ENCODE data around the gene CHTF8.

DNA sequence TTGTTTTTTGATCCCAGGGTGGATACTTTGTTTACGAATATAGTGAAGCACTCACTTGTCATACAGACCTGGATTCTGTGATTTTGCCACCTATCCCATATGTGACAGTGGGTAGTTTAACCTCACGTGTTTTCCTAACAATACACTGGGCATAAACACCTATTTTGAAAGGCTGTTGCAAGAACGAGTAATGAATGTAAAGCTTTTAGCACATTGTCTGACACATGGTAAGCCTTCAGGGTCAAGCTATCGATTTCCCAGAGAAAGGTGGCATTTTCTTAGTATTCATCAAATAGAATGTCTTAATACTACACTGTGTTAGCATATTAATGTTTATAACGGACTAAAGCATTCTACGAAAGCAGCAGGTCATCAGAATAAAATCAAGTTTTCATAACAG is 1.9 kb downstream of the CHTF8 start:
- TF ChIP-seq, protein P1, sequence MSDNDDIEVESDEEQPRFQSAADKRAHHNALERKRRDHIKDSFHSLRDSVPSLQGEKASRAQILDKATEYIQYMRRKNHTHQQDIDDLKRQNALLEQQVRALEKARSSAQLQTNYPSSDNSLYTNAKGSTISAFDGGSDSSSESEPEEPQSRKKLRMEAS (IDR thresholded peaks at IDR 0.05; ENCODE audit: low read depth, low read length): no peak
- TF ChIP-seq EGR1 (IDR thresholded peaks at IDR 0.05; ENCODE audit: borderline replicate concordance in 1 of 2, low read depth in 2 of 2, low read length in 2 of 2): no peak
- TF ChIP-seq, protein P2, sequence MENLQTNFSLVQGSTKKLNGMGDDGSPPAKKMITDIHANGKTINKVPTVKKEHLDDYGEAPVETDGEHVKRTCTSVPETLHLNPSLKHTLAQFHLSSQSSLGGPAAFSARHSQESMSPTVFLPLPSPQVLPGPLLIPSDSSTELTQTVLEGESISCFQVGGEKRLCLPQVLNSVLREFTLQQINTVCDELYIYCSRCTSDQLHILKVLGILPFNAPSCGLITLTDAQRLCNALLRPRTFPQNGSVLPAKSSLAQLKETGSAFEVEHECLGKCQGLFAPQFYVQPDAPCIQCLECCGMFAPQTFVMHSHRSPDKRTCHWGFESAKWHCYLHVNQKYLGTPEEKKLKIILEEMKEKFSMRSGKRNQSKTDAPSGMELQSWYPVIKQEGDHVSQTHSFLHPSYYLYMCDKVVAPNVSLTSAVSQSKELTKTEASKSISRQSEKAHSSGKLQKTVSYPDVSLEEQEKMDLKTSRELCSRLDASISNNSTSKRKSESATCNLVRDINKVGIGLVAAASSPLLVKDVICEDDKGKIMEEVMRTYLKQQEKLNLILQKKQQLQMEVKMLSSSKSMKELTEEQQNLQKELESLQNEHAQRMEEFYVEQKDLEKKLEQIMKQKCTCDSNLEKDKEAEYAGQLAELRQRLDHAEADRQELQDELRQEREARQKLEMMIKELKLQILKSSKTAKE (IDR thresholded peaks at IDR 0.05; ENCODE audit: low read depth, poor library complexity, severe bottlenecking): no peak
- no peak for TF ChIP-seq POLR2AphosphoS5 (IDR thresholded peaks at IDR 0.05; ENCODE audit: low read length)
- no peak for TF ChIP-seq CREB1 (IDR thresholded peaks at IDR 0.05; ENCODE audit: low read depth)
- TF ChIP-seq ZNF384 (IDR thresholded peaks at IDR 0.05; ENCODE audit: borderline replicate concordance, low read depth, low read length): no peak

Measured in GM12878 (cell line).